ENCODE data around the gene TMEM178B.

DNA sequence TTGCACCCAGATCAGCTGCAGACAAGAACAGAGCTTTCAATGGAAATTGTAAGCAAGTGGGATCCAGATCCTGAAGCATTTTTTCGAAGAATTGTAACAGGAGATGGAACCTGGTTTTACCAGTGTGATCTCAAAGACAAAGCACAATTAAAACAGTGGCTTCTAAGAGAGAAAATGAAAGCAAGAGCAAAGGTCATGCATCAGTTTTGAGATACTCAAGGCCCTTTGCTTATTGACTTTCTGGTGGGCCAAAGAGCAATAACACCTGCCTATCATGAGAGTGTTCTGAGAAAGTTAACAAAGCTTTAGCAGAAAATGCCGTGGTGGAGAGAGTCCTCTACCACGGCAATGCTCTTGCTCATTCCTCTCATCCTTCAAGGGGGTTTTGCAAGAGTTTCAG is 194.8 kb downstream of the TMEM178B start:
- no peak for TF ChIP-seq YY1 (IDR thresholded peaks at IDR 0.05; ENCODE audit: insufficient read depth, insufficient read length)
- no peak for TF ChIP-seq SUZ12 (IDR thresholded peaks at IDR 0.05; ENCODE audit: extremely low read depth, insufficient read depth, insufficient read length)
- TF ChIP-seq ZNF274 (IDR thresholded peaks at IDR 0.05; ENCODE audit: low read depth, low read length) = no peak

All from NT2/D1 (cell line).